NCI-H2196 (cell line): Measurements from ENCODE around the gene RIMS4.

ENCODE experiments used
- DNase-seq: peaks from one replicate; lab custom pipeline; 2025; ENCODE audit not compliant: unreplicated experiment; lab: John Stamatoyannopoulos, UW

RIMS4 gene

GRCh38 chr20:44703183-44703925, 107.0 kb downstream of the RIMS4 start:
- DNase-seq: no peak

GRCh38 chr20:44702776-44703175, 107.6 kb downstream of the RIMS4 start:
- peak; percentile 73 for DNase-seq

GRCh38 chr20:44701858-44702256, 108.5 kb downstream of the RIMS4 start:
- DNase-seq: no peak
